Upper lobe of right lung (tissue), 1 donor: ENCODE data around the gene MRPL55. TPM values are rescaled to one million over a fixed set of nuclear protein-coding genes. Genes with fewer than 3 reads are reported as not detected.
A peak's percentile ranks its signal among the peaks of the same experiment; 100 is the strongest.

ENCODE experiments used
- ATAC-seq: fragments of 200-7000 bp; cut with Tn5 transposase; one replicate; pipeline ENCODE4 v1.9.1; 2020; ENCODE audit warnings: mild to moderate bottlenecking, moderate library complexity
- DNase-seq: peaks from one replicate; pipeline ENCODE4 v3.0.0-alpha.2; 2020
- H3K27ac ChIP-seq: fragments of 200-600 bp; one replicate; pipeline ENCODE4 v1.8.0; 2022
- H3K27me3 ChIP-seq: fragments of 200-600 bp; one replicate; pipeline ENCODE4 v1.8.0; 2022; ENCODE audit warnings: mild to moderate bottlenecking
- H3K36me3 ChIP-seq: fragments of 200-600 bp; one replicate; pipeline ENCODE4 v1.8.0; 2022
- H3K4me1 ChIP-seq: fragments of 200-600 bp; one replicate; pipeline ENCODE4 v1.8.0; 2022
- H3K4me3 ChIP-seq: fragments of 200-600 bp; one replicate; pipeline ENCODE4 v1.8.0; 2022; ENCODE audit warnings: mild to moderate bottlenecking
- H3K9me3 ChIP-seq: fragments of 200-600 bp; one replicate; pipeline ENCODE4 v1.8.0; 2022
- CTCF ChIP-seq: fragments of 200-600 bp; IDR thresholded peaks from one replicate; pipeline ENCODE4 v1.8.0; 2022; ENCODE audit warnings: antibody characterized with exemption
- intact Hi-C: fragments of 100-400 bp; cut with DNase I; formaldehyde crosslinking; loops from one replicate; pipeline ENCODE4 v1.11.0; 2022
- total RNA-seq: library from RNA; stranded (reverse); fragmentation: NEBNext Ultra II Directional; extraction: Animal tissue kit (Norgen Biotek cat#: 25700); gene quantifications from one replicate; pipeline ENCODE4 v1.2.1, GENCODE V29; 2021
- donor health status: DM: no; HTN: yes; CAD: no; lungs with severe emphysema.

Gene MRPL55
- total RNA-seq, 1 donor from 2014 or later, result 39.9 TPM

- no peak for ATAC-seq
Measured at GRCh38 chr1:228151180-228151925, 42.3 kb upstream of the MRPL55 start.

GRCh38 chr1:228150461-228151179 is 41.5 kb upstream of the MRPL55 start:
- Histone ChIP-seq H3K4me1 (peaks cover 40% of the 10 kb centered on the region), H3K4me3 (peak overlapping the region; percentile 44), H3K27ac (peak overlapping the region; percentile 82), H3K27me3 (no peaks in the 10 kb centered on the region), H3K9me3 (no peaks in the 10 kb centered on the region), H3K36me3 (peaks cover 31% of the 10 kb centered on the region)
- DNase-seq (peak; percentile 65), ATAC-seq (peak; percentile 21)
- no peak for TF ChIP-seq CTCF
- intact Hi-C loops, result no loop called here

More at GRCh38 chr1:228151180-228151925, 42.3 kb upstream of the MRPL55 start:
- Histone ChIP-seq H3K27me3 (no peaks in the 10 kb centered on the region), H3K36me3 (peaks cover 25% of the 10 kb centered on the region), H3K4me3 (peak overlapping the region; percentile 44), H3K27ac (peak overlapping the region; percentile 82), H3K4me1 (peaks cover 40% of the 10 kb centered on the region), H3K9me3 (no peaks in the 10 kb centered on the region)
- no peak for DNase-seq
- no peak for TF ChIP-seq CTCF
- intact Hi-C loops, result no loop called here

- peaks cover 32% of the 10 kb centered on the region for H3K36me3 ChIP-seq
- peaks cover 40% of the 10 kb centered on the region for H3K4me1 ChIP-seq
- no peaks in the 10 kb centered on the region for H3K27me3 ChIP-seq
- TF ChIP-seq CTCF, result no peak
- peak overlapping the region; percentile 82 for H3K27ac ChIP-seq
- DNase-seq (peak; percentile 58), ATAC-seq (no peak)
- peak overlapping the region; percentile 44 for H3K4me3 ChIP-seq
- intact Hi-C loops, result no loop called here
- no peaks in the 10 kb centered on the region for H3K9me3 ChIP-seq
Measured at GRCh38 chr1:228150120-228150460, 41.0 kb upstream of the MRPL55 start.

- Histone ChIP-seq H3K9me3 (no peaks in the 10 kb centered on the region), H3K27me3 (no peaks in the 10 kb centered on the region), H3K36me3 (peaks cover 32% of the 10 kb centered on the region), H3K27ac (peak within 1 kb of the TSS; percentile 82), H3K4me1 (peaks cover 40% of the 10 kb centered on the region), H3K4me3 (peak within 1 kb of the TSS; percentile 44)
- peak; percentile 37 for ATAC-seq
- peak; percentile 63 for DNase-seq
- TF ChIP-seq CTCF, result no peak
- intact Hi-C loops, result no loop called here
Measured at GRCh38 chr1:228149406-228150119, 40.5 kb upstream of the MRPL55 start, which contains the start of gene GJC2. Gene GJC2, plus strand, starts transcription at chr1:228149930. Its CDS starts 7,829 bp downstream, at chr1:228157759.

GRCh38 chr1:228148935-228149405 is 39.9 kb upstream of the MRPL55 start:
- ATAC-seq (no peak), DNase-seq (peak; percentile 49)
- Histone ChIP-seq H3K9me3 (no peaks in the 10 kb centered on the region), H3K27ac (peak overlapping the region; percentile 82), H3K4me1 (peaks cover 44% of the 10 kb centered on the region), H3K27me3 (no peaks in the 10 kb centered on the region), H3K4me3 (no peak overlapping the region), H3K36me3 (peaks cover 32% of the 10 kb centered on the region)
- intact Hi-C loops, result no loop called here
- TF ChIP-seq CTCF, result no peak
